VCaP (cell line): ENCODE data around the gene SLAIN2.
"Not testable (repeated sequence)": the region's sequence is repeated elsewhere in the genome, so short reads cannot be mapped to it uniquely, and the experiment has no call there.

Experiments used
- H3K27ac ChIP-seq: fragments of 450-650 bp; 2 replicates; pipeline ENCODE4 v1.5.1; 2017
- CTCF ChIP-seq: fragments of 450-650 bp; conservative IDR thresholded peaks from 2 replicates; pipeline ENCODE4 v1.5.1; 2017; ENCODE audit warnings: mild to moderate bottlenecking, moderate library complexity

SLAIN2 gene

GRCh38 chr4:48445704-48446103, 104.4 kb downstream of the SLAIN2 start:
- H3K27ac ChIP-seq, result no peak overlapping the region
- TF ChIP-seq CTCF, result peak; percentile 84

- no peak overlapping the region for H3K27ac ChIP-seq
- TF ChIP-seq CTCF, result no peak
Measured at GRCh38 chr4:48446642-48447041, 105.3 kb downstream of the SLAIN2 start.

GRCh38 chr4:48449151-48449550, 107.8 kb downstream of the SLAIN2 start:
- no peak for TF ChIP-seq CTCF
- H3K27ac ChIP-seq, result no peak overlapping the region

- no peak overlapping the region for H3K27ac ChIP-seq
- TF ChIP-seq CTCF, result no peak
Measured at GRCh38 chr4:48450740-48451139, 109.4 kb downstream of the SLAIN2 start.

GRCh38 chr4:48451656-48452055, 110.3 kb downstream of the SLAIN2 start:
- H3K27ac ChIP-seq, result not testable (repeated sequence)

DNA sequence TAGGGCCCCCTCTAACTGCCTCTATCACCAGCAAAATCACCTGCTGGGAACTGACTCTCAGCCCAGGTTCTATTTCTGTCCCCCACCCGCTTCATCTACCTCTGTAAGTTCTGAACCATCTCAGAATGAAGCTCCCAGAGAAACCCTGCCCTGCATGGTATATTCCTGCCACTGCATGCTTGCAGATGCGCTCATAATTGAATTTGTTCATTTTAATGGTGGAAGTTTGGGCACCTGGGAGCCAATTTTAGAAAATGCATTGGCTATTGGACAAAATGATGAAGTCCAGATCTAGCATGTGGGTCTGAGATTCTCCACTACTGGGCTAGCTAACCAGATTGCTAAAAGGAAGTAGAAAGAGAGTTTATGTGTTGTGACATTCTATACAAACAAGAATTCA, 113.3 kb downstream of the SLAIN2 start:
- TF ChIP-seq CTCF, result no peak
- no peak overlapping the region for H3K27ac ChIP-seq

DNA sequence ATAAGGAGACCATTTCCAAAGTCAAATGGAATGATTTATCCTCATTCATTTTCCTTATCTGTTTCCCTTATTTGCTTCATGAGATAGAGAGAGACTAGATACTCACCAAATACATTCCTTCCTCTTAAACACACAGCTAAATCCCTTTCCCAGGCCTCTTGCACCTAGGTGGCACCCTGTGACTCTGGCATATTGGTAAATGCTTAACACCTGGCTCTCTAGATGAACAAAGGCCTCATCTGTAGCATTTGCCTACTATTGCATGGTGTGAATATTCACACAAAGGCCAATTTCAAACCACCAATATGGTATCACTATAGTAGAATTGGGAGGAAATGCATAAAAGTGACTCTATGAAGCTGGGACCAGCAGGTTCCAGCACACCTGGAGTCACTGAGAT, 119.7 kb downstream of the SLAIN2 start:
- no peak for TF ChIP-seq CTCF
- H3K27ac ChIP-seq, result no peak overlapping the region

DNA sequence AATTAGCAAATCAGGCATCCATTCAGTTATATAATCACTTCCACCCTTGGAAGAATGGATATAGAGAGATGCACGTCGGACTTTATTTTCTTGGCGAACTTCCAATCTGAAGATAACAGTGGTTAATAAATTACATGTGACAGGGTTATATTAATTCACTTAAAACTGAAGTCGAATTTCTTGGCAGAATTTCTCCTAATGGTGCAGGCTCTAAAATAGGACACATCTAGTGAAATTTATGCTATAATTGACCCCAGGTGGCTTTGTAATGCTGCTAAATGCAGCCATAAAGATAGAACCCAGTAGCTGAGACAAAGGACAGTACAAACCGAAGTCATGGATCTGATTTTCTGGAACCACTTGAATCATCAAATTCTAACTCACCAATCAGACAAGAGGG, 121.0 kb downstream of the SLAIN2 start:
- no peak for TF ChIP-seq CTCF
- no peak overlapping the region for H3K27ac ChIP-seq
